HepG2 (cell line): ENCODE data around the gene PPA2. TPM values are rescaled to one million over a fixed set of nuclear protein-coding genes. Genes with fewer than 3 reads are reported as not detected.
A peak's percentile ranks its signal among the peaks of the same experiment; 100 is the strongest.

ENCODE experiments used
- CEBPB ChIP-seq: IDR thresholded peaks from 2 replicates; pipeline ENCODE4 v1.6.1; 2011; ENCODE audit warnings: low read depth, low read length, improper control_type of control experiment, borderline replicate concordance
- CREB1 ChIP-seq, 2 experiments: fragments of 450-650 bp in 1 of 2; IDR thresholded peaks; 2 replicates each; pipeline ENCODE4 v1.6.1; 2016 to 2017; ENCODE audit warnings: control low read depth in 1 of 2, mild to moderate bottlenecking in 1 of 2, missing compliant biosample characterization in 1 of 2, missing genetic modification characterization in 1 of 2
- DBP ChIP-seq: sonication (generic); formaldehyde crosslinking; IDR thresholded peaks from 2 replicates; pipeline ENCODE4 v1.4.0; 2020; ENCODE audit warnings: missing genetic modification reagents; ENCODE audit errors: not compliant biosample characterization
- GZF1 ChIP-seq: sonication (generic); formaldehyde crosslinking; IDR thresholded peaks from 2 replicates; pipeline ENCODE4 v1.5.1; 2020; ENCODE audit warnings: mild to moderate bottlenecking, missing genetic modification reagents
- HNRNPLL ChIP-seq: fragments of 200-400 bp; formaldehyde crosslinking; IDR thresholded peaks from 2 replicates; pipeline ENCODE4 v1.6.1; 2017; ENCODE audit warnings: mild to moderate bottlenecking, low read depth, low read length; ENCODE audit not compliant: poor library complexity, severe bottlenecking
- HOXD1 ChIP-seq: sonication (generic); formaldehyde crosslinking; IDR thresholded peaks from 2 replicates; pipeline ENCODE4 v1.5.0; 2020; ENCODE audit warnings: missing genetic modification reagents
- MIXL1 ChIP-seq: IDR thresholded peaks from 2 replicates; pipeline ENCODE4 v1.6.1; 2016
- NAIF1 ChIP-seq: sonication (generic); formaldehyde crosslinking; IDR thresholded peaks from 2 replicates; pipeline ENCODE4 v1.5.0; 2020; ENCODE audit warnings: mild to moderate bottlenecking, missing genetic modification reagents, borderline replicate concordance
- NFYB ChIP-seq: sonication (generic); formaldehyde crosslinking; IDR thresholded peaks from 2 replicates; pipeline ENCODE4 v1.4.0; 2020; ENCODE audit warnings: missing genetic modification reagents
- NR2F1 ChIP-seq, 2 experiments: fragments of 450-650 bp in 1 of 2; formaldehyde crosslinking in 1 of 2; IDR thresholded peaks; 2 replicates each; pipeline versions ENCODE4 v1.5.0 to v1.6.1; 2016 to 2020; ENCODE audit warnings: mild to moderate bottlenecking in 1 of 2, missing compliant biosample characterization in 1 of 2, missing genetic modification reagents in 1 of 2, moderate library complexity in 1 of 2
- PHB2 ChIP-seq: fragments of 450-650 bp; IDR thresholded peaks from 2 replicates; pipeline ENCODE4 v1.6.1; 2018; ENCODE audit not compliant: partially characterized antibody
- PRDM4 ChIP-seq: sonication (generic); formaldehyde crosslinking; IDR thresholded peaks from 2 replicates; pipeline ENCODE4 v1.9.0; 2021; ENCODE audit warnings: missing genetic modification reagents, borderline replicate concordance
- PRPF4 ChIP-seq: fragments of 200-400 bp; formaldehyde crosslinking; IDR thresholded peaks from 2 replicates; pipeline ENCODE4 v1.6.1; 2016; ENCODE audit warnings: low read length, low read depth; ENCODE audit not compliant: poor library complexity, severe bottlenecking
- SMC3 ChIP-seq: IDR thresholded peaks from 2 replicates; pipeline ENCODE4 v1.6.1; 2011; ENCODE audit warnings: low read length, improper control_type of control experiment
- SRSF4 ChIP-seq: fragments of 200-400 bp; formaldehyde crosslinking; IDR thresholded peaks from one replicate; pipeline ENCODE4 v1.6.1; 2018; ENCODE audit warnings: mild to moderate bottlenecking, low read depth, low read length, moderate library complexity; ENCODE audit not compliant: poor library complexity, severe bottlenecking
- STAG1 ChIP-seq: sonication (generic); formaldehyde crosslinking; IDR thresholded peaks from 2 replicates; pipeline ENCODE4 v1.4.0; 2020; ENCODE audit warnings: missing genetic modification reagents
- TOE1 ChIP-seq: sonication (generic); formaldehyde crosslinking; IDR thresholded peaks from 2 replicates; pipeline ENCODE4 v1.4.0; 2020; ENCODE audit warnings: mild to moderate bottlenecking, missing genetic modification reagents
- ZBTB49 ChIP-seq: sonication (generic); formaldehyde crosslinking; IDR thresholded peaks from 2 replicates; pipeline ENCODE4 v1.4.0; 2020; ENCODE audit warnings: missing genetic modification reagents, borderline replicate concordance
- ZC3H13 ChIP-seq: sonication (generic); formaldehyde crosslinking; IDR thresholded peaks from 2 replicates; pipeline ENCODE4 v1.8.1; 2023; ENCODE audit warnings: mild to moderate bottlenecking, missing genetic modification reagents, moderate library complexity
- ZFX ChIP-seq: sonication (generic); formaldehyde crosslinking; IDR thresholded peaks from 2 replicates; pipeline ENCODE4 v1.4.0; 2020; ENCODE audit warnings: mild to moderate bottlenecking, low read depth, missing genetic modification reagents, moderate library complexity
- ZNF256 ChIP-seq: sonication (generic); formaldehyde crosslinking; conservative IDR thresholded peaks from 2 replicates; pipeline ENCODE4 v1.4.0; 2020; ENCODE audit warnings: missing genetic modification reagents
- ZNF441 ChIP-seq: sonication (generic); formaldehyde crosslinking; IDR thresholded peaks from 2 replicates; pipeline ENCODE4 v1.7.0; 2021; ENCODE audit warnings: missing genetic modification reagents, borderline replicate concordance
- ZNF556 ChIP-seq: sonication (generic); formaldehyde crosslinking; IDR thresholded peaks from 2 replicates; pipeline ENCODE4 v1.4.0; 2020; ENCODE audit warnings: mild to moderate bottlenecking, missing genetic modification reagents, borderline replicate concordance
- polyA plus RNA-seq, 8 experiments: library from polyadenylated mRNA; depleted of rRNA in 3 of 8; stranded (reverse) in 7 of 8; unstranded in 1 of 8; fragments of >200 nt; fragmentation: Illumina TruSeq in 4 of 8; extraction: Trizol in 4 of 8; gene quantifications; 2 replicates each; pipeline versions ENCODE4 v1.2.1 to v1.2.3, GENCODE V29; 2011 to 2016; ENCODE audit warnings: low read depth in 4 of 8, missing spikeins in 1 of 8, mixed read lengths in 1 of 8; ENCODE audit not compliant: insufficient read depth in 1 of 8
- total RNA-seq, 5 experiments: library from RNA; depleted of rRNA; stranded (reverse); fragments of >200 nt; fragmentation: Illumina TruSeq; extraction: Trizol; gene quantifications; 2 replicates each; pipeline ENCODE4 v1.2.3, GENCODE V29; 2016; ENCODE audit warnings: low read depth in 1 of 5

PPA2 gene
- total and polyA plus RNA-seq, 2 of the 13 experiments (the other 11 are each of a cell fraction or from before 2014, with no cell fraction given): 44.2 to 70.6 TPM

GRCh38 chr4:105520819-105521790 lies 47.2 kb upstream of the PPA2 start (continued):
- no peak for TF ChIP-seq PRDM4 (CRISPR knock-in tag)
- TF ChIP-seq NFYB (CRISPR knock-in tag): no peak
- TF ChIP-seq NR2F1 (CRISPR knock-in tag; IDR thresholded peaks at IDR 0.05): no peak
- TF ChIP-seq ZNF441 (CRISPR knock-in tag): no peak
- TF ChIP-seq ZFX (CRISPR knock-in tag): no peak
- TF ChIP-seq SMC3: peak; percentile 64
- TF ChIP-seq DBP (CRISPR knock-in tag): no peak
- TF ChIP-seq ZBTB49: no peak
- TF ChIP-seq MIXL1 (CRISPR knock-in tag): 0 out of 2 replicates have a peak, but pooled peaks have one; percentile 48
- TF ChIP-seq ZC3H13 (CRISPR knock-in tag): no peak
- no peak for TF ChIP-seq GZF1 (CRISPR knock-in tag)
- TF ChIP-seq CEBPB: peak; percentile 24; the same call in 1 of the 2 replicates
- TF ChIP-seq STAG1 (CRISPR knock-in tag): peak; percentile 63
- TF ChIP-seq ZNF256 (CRISPR knock-in tag): no peak
- TF ChIP-seq NAIF1 (CRISPR knock-in tag): no peak
- TF ChIP-seq PRPF4: no peak
- TF ChIP-seq HOXD1 (CRISPR knock-in tag): no peak
- TF ChIP-seq TOE1 (CRISPR knock-in tag): no peak
- no peak for TF ChIP-seq ZNF556 (CRISPR knock-in tag)
- no peak for TF ChIP-seq SRSF4
- no peak for TF ChIP-seq HNRNPLL
- no peak for TF ChIP-seq CREB1 (IDR thresholded peaks at IDR 0.05)
- no peak for TF ChIP-seq CREB1 (CRISPR knock-in tag; IDR thresholded peaks at IDR 0.05)
- no peak for TF ChIP-seq PHB2
